GM12864 (cell line): ENCODE results near the gene RNF220.
"Not testable (repeated sequence)": the region's sequence is repeated elsewhere in the genome, so short reads cannot be mapped to it uniquely, and the experiment has no call there.

Experiments used
- DNase-seq: peaks from one replicate; pipeline ENCODE4 v3.0.0-alpha.2; 2011; ENCODE audit warnings: low read depth
- H3K4me3 ChIP-seq: 2 replicates; pipeline ENCODE4 v1.5.1; 2011; ENCODE audit warnings: mild to moderate bottlenecking, low read depth, low read length, control low read depth
- CTCF ChIP-seq: IDR thresholded peaks from 2 replicates; pipeline ENCODE4 v1.5.1; 2011; ENCODE audit warnings: low read depth, mild to moderate bottlenecking, moderate library complexity, low read length, control low read depth, inconsistent platforms; ENCODE audit errors: missing control alignments

Gene RNF220

GRCh38 chr1:44696789-44697345 is 291.8 kb downstream of the RNF220 start:
- no peak overlapping the region; the same call in 1 of the 2 replicates for H3K4me3 ChIP-seq
- no peak for TF ChIP-seq CTCF
- no peak for DNase-seq

- no peak for TF ChIP-seq CTCF
- DNase-seq, result no peak
- no peak overlapping the region for H3K4me3 ChIP-seq
Measured at GRCh38 chr1:44698138-44698537, 293.1 kb downstream of the RNF220 start.

- not testable (repeated sequence) for DNase-seq, H3K4me3 ChIP-seq
Measured at GRCh38 chr1:44699375-44699774, 294.3 kb downstream of the RNF220 start.

- no peak for TF ChIP-seq CTCF
- no peak for DNase-seq
- no peak overlapping the region for H3K4me3 ChIP-seq
Measured at GRCh38 chr1:44700573-44700972, 295.5 kb downstream of the RNF220 start.

- no peak for TF ChIP-seq CTCF
- no peak overlapping the region for H3K4me3 ChIP-seq
- DNase-seq, result no peak
Measured at GRCh38 chr1:44701141-44701573, 296.1 kb downstream of the RNF220 start.
